ENCODE results near the gene SCFD1.

SCFD1 gene

DNA sequence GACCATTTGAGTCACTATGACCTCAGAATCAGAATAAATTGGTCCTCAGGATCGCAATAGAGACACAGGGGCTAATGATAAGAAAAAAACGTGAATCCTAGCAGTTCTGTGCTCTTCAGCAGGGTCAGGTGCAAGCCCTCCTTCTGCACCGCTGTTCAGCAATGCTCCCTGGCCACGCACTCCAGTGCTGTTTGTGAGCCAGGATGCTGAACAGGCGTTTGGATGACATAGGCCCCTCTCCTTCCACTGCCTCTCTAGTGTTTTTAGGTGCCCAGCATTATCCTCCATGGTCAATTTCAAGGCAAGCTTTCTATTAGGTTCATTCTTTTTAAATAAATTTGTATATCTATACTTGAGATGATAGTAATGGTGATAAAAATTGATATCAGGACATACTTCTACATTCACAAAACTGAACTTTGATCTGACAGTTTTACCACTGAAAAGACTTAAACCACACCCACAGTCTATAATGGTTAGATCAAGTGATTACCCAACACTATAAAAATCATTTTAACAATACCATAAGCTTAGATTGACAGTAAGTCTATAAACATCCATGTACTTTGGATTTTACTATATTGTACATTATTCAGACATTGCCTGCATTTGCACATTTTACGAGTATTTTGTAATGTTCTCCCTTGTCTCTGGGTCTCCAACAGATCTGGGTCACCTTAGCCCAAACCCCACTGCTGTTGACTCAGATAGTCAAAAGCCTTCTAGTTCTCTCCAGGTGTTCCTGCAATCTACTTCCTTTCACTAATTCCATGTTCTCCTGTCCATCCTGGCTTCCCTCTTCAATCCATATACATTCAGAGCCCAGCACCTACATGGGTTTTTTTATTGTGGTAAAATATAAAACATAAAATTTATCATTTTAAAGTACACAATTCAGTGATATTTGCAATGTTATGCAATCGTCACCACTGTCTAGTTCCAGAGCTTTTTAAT is 137.3 kb downstream of the SCFD1 start:
- no peak for DNase-seq

DNA sequence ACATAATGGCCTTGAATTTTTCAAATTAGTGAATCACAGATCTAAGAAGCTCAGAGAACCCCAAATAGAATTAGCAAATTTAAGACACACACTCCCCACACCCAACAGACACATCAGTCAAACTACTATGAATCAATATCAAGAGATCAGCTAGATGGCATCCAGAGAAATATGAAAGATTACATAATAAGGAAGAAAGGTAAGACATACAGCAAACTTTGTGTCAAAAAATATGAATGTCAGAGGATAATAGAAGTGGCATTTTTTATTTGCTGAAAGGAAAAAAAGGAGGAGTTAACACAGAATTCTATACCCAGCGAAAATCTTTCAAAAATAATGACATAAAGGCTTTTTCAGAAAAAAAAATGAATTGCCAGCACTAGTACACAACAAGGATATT is 141.8 kb downstream of the SCFD1 start:
- no peak for DNase-seq

DNA sequence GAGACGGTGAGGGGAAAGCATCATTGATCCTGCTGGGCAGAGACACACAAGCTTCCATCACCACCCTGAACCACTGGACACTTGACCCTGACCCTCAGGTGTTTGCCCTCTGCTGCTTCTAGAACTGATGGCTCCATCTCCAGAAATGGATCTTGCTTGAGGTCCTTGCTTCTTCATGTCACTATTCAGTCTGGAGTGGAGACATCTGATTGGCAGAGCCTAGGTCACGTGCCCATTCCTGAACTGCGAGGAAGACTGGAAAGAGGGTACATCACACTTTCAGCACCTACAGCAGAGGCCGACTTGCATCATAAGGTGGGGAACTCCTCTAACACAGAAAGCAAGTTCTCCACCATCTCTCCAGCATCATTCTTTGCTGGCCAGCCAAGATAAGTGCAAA is 145.5 kb downstream of the SCFD1 start:
- no peak for DNase-seq

DNA sequence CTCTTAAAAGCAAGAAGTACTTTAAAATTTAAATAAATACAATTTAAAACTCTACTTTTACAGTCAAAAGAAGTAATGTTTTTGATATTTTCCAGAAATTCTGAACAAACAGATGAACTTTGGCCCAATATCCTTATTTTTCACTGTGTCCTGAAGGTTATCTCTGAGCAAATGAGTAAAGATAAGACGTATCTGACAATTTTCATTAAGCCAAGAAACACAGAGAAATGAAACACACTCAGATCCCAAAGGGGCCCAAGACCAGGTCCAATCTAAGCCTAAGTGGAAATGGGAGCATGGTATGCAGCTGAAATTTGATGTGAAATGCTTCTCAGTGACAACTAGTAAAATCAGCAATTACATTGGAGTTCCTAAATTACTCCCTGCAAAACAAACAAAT is 146.7 kb downstream of the SCFD1 start:
- DNase-seq: no peak

DNA sequence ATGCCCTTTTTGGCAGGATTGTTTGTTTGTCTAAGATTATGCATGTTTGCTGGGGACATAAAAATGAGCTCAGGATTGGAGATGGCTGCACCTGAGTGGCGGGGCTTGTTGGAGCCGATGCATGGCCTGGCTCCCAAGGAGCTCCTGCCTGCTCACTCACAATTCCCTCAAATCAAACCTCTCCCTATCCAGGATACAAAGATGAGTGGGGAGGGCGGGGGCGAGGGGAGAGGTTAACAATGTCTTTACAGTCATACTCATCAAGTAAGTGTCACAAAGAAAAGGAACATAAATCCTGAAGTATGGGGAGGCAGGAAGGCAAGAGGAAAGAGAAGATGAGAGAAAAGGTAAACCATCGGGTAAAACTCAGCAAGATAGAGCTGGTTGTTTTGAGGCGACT is 148.3 kb downstream of the SCFD1 start:
- no peak for DNase-seq

DNA sequence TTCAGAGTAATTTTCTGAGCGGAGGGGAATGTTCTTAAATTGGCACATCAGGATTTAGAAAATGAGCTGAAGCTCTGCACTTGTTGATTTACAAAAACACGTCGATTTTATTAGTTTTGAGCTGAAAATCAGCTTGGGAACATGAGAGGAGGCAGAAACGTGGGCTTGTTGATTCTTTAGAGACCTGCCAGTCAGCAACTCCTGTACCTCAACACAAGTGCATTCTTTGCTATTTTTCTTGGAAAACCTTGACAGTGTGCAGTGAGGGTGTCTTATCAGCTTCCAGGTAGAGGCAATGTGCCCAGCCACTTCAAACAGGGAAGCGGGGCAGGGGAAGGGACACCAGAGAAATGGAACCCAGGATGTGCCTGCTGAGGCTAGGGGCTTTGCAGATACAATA is 149.5 kb downstream of the SCFD1 start:
- no peak for DNase-seq

DNA sequence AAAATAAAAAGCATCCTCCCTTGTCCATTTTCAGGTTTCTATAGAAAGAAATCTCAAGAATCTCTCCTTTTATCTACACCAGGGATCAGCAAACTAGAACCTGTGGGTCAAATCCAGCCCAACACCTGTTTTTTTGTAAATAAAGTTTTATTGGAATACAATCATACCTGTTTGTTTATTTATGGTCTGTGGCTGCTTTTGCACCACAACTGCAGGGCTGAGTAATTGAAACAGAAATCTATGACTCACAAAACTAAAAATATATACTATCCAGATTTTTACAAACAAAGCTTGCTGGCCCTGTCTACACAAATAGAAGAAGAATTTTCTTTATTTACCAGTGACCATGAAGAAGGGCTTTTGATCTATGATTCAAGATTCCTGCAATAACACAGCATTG is 157.1 kb downstream of the SCFD1 start:
- DNase-seq: no peak
